GM23338 (cell line): Measurements from ENCODE around the gene TMEM51.

Experiments used
- CREB1 ChIP-seq: fragments of 250-450 bp; sonication (Bioruptor Pico); IDR thresholded peaks from 2 replicates; pipeline ENCODE4 v1.5.0; 2020; ENCODE audit warnings: low read depth, mild to moderate bottlenecking, moderate library complexity
- CTCF ChIP-seq, 2 experiments: fragments of 200-600 bp in 1 of 2; sonication (generic) in 1 of 2; conservative IDR thresholded peaks; 2 replicates each; pipeline versions ENCODE4 v1.5.1 to v1.6.1; 2016 to 2017; ENCODE audit warnings: antibody characterized with exemption in 2 of 2, low read depth in 2 of 2, mild to moderate bottlenecking in 2 of 2, moderate library complexity in 1 of 2
- EZH2 ChIP-seq: fragments of 200-600 bp; sonication (generic); IDR thresholded peaks from one replicate; pipeline ENCODE4 v1.8.0; 2017; ENCODE audit warnings: antibody characterized with exemption, mild to moderate bottlenecking, low read depth; ENCODE audit not compliant: unreplicated experiment
- EZH2phosphoT487 ChIP-seq: fragments of 200-600 bp; sonication (generic); IDR thresholded peaks from one replicate; pipeline ENCODE4 v1.8.1; 2018; ENCODE audit warnings: antibody characterized with exemption; ENCODE audit not compliant: unreplicated experiment
- JUNB ChIP-seq: IDR thresholded peaks from one replicate; pipeline ENCODE4 v1.6.1; 2016; ENCODE audit warnings: antibody characterized with exemption; ENCODE audit not compliant: unreplicated experiment
- NANOG ChIP-seq: IDR thresholded peaks from 2 replicates; pipeline ENCODE4 v1.6.1; 2016; ENCODE audit warnings: antibody characterized with exemption, borderline replicate concordance
- POLR2AphosphoS5 ChIP-seq: IDR thresholded peaks from 2 replicates; pipeline ENCODE4 v1.6.1; 2016; ENCODE audit warnings: antibody characterized with exemption, low read depth
- REST ChIP-seq: IDR thresholded peaks from one replicate; pipeline ENCODE4 v1.6.1; 2018; ENCODE audit warnings: antibody characterized with exemption; ENCODE audit not compliant: unreplicated experiment
- ZNF331 ChIP-seq: fragments of 250-450 bp; sonication (Bioruptor Pico); IDR thresholded peaks from 2 replicates; pipeline ENCODE4 v1.5.0; 2020; ENCODE audit warnings: low read depth, mild to moderate bottlenecking, moderate library complexity

- TF ChIP-seq CREB1 (CRISPR knock-in tag) = no peak
- TF ChIP-seq CTCF (conservative IDR thresholded peaks at IDR 0.05; ENCODE audit: low read depth in 2 of 2) = no peak
- no peak for TF ChIP-seq POLR2AphosphoS5
- no peak for TF ChIP-seq EZH2
- TF ChIP-seq EZH2phosphoT487 = no peak
- no peak for TF ChIP-seq REST
- no peak for TF ChIP-seq JUNB
- no peak for TF ChIP-seq NANOG
- TF ChIP-seq ZNF331 = no peak
Measured at GRCh38 chr1:15244813-15245212, 91.3 kb downstream of the TMEM51 start.
